ENCODE results near the gene PIEZO1. TPM values are rescaled to one million over a fixed set of nuclear protein-coding genes. Genes with fewer than 3 reads are reported as not detected.

Gene PIEZO1
- total RNA-seq, 1 donor = 197 TPM

DNA sequence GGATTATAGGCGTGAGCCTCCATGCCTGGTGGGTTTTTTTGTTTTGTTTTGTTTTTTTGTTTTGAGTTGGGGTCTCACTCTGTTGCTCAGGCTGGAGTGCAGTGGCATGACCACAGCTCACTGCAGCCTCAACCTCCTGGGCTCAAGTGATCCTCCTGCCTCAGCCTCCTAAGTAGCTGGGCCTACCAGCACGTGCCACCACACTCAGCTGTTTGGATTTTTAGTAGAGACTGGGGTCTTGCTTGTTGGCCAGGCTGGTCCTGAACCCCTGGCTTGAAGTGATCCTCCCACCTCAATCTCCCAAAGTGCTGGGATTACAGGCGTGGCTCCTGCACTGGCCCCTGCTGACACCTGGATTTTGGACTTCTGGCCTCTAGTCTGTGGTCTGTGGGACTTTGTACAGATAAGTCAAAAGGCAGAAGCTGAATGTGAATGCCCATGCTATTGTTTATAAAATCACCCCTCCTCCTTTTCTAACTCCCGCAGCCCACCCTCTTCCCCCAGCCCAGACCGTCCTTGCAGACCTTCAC is 104.4 kb downstream of the PIEZO1 start:
- no peak for DNase-seq (ENCODE audit: low read depth)
- H3K4me3 ChIP-seq (ENCODE audit: low read depth, low read length) = no peak overlapping the region
- TF ChIP-seq, protein P1, sequence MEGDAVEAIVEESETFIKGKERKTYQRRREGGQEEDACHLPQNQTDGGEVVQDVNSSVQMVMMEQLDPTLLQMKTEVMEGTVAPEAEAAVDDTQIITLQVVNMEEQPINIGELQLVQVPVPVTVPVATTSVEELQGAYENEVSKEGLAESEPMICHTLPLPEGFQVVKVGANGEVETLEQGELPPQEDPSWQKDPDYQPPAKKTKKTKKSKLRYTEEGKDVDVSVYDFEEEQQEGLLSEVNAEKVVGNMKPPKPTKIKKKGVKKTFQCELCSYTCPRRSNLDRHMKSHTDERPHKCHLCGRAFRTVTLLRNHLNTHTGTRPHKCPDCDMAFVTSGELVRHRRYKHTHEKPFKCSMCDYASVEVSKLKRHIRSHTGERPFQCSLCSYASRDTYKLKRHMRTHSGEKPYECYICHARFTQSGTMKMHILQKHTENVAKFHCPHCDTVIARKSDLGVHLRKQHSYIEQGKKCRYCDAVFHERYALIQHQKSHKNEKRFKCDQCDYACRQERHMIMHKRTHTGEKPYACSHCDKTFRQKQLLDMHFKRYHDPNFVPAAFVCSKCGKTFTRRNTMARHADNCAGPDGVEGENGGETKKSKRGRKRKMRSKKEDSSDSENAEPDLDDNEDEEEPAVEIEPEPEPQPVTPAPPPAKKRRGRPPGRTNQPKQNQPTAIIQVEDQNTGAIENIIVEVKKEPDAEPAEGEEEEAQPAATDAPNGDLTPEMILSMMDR (IDR thresholded peaks at IDR 0.05; ENCODE audit: insufficient read depth, low read depth, low read length) = no peak

- no peak overlapping the region for H3K4me3 ChIP-seq (ENCODE audit: low read depth, low read length)
- no peak for DNase-seq (ENCODE audit: low read depth)
- TF ChIP-seq, protein P1 (IDR thresholded peaks at IDR 0.05; ENCODE audit: insufficient read depth, low read depth, low read length) = no peak
Observed at GRCh38 chr16:88678224-88678979, 106.6 kb downstream of the PIEZO1 start.

GRCh38 chr16:88677721-88678120 is 107.3 kb downstream of the PIEZO1 start:
- H3K4me3 ChIP-seq (ENCODE audit: low read depth, low read length) = no peak overlapping the region
- DNase-seq (ENCODE audit: low read depth) = no peak
- TF ChIP-seq, protein P1 (IDR thresholded peaks at IDR 0.05; ENCODE audit: insufficient read depth, low read depth, low read length) = no peak

GRCh38 chr16:88676502-88677242 is 108.3 kb downstream of the PIEZO1 start:
- H3K4me3 ChIP-seq (ENCODE audit: low read depth, low read length) = no peak overlapping the region
- DNase-seq (ENCODE audit: low read depth) = no peak
- TF ChIP-seq, protein P1 (IDR thresholded peaks at IDR 0.05; ENCODE audit: insufficient read depth, low read depth, low read length) = no peak

DNA sequence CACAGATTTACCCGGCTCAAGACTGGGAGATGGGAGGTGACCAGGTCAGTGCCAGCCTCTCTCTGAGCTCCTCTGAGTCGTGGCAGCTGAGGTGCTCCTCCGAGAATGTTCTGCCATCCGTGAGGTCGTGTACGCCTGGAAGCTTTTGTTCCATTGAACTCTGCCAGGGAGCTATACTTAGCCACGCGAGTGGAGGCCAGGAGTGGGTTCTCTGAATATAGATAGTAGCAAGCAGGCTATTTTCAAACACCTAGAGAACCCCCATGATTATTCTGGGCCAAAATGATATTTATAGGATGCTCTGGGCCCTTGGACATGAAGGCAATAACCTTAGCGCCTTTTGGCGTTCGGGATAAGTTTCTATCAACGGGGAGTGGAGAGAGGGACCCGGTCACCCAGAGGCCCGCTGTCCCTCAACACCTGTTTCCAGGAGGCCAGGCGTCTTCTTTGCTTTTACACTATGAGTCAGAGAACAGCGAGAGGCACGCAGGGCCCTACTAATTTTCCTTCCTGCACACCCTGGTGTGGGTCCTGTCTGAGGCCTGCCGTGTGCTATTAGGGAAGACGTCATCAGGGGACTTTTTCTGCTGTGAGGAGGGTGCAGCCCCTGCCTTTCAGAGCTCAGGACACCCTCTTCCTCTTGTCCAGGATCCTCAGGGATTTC is 111.2 kb downstream of the PIEZO1 start:
- DNase-seq (ENCODE audit: low read depth) = no peak
- TF ChIP-seq, protein P1 (IDR thresholded peaks at IDR 0.05; ENCODE audit: insufficient read depth, low read depth, low read length) = no peak
- H3K4me3 ChIP-seq (ENCODE audit: low read depth, low read length) = no peak overlapping the region

- TF ChIP-seq, protein P1 (IDR thresholded peaks at IDR 0.05; ENCODE audit: insufficient read depth, low read depth, low read length) = peak; percentile 2
- H3K4me3 ChIP-seq (ENCODE audit: low read depth, low read length) = no peak overlapping the region
- DNase-seq (ENCODE audit: low read depth) = no peak
Observed at GRCh38 chr16:88672776-88673175, 112.2 kb downstream of the PIEZO1 start.

Measured in fibroblast of villous mesenchyme (primary cell).